SIG-M5 treated with dmso at 0.1 percent for 504 hours (cell line): ENCODE results near the gene NBAS.
"Not testable (repeated sequence)": the region's sequence is repeated elsewhere in the genome, so short reads cannot be mapped to it uniquely, and the experiment has no call there.

ENCODE experiments used
- DNase-seq: peaks from one replicate; lab custom pipeline; 2025; ENCODE audit not compliant: unreplicated experiment; lab: John Stamatoyannopoulos, UW

NBAS gene

GRCh38 chr2:15275346-15275745, 285.8 kb downstream of the NBAS start:
- DNase-seq = no peak

- no peak for DNase-seq
Measured at GRCh38 chr2:15273452-15273851, 287.7 kb downstream of the NBAS start.

- no peak for DNase-seq
Measured at GRCh38 chr2:15272942-15273341, 288.2 kb downstream of the NBAS start.

- no peak for DNase-seq
Measured at GRCh38 chr2:15271941-15272542, 289.1 kb downstream of the NBAS start.

- DNase-seq = no peak
Measured at GRCh38 chr2:15271276-15271675, 289.9 kb downstream of the NBAS start.

- DNase-seq = no peak
Measured at GRCh38 chr2:15269043-15269442, 292.1 kb downstream of the NBAS start.

GRCh38 chr2:15265889-15266288, 295.2 kb downstream of the NBAS start:
- DNase-seq = no peak

- no peak for DNase-seq
Measured at GRCh38 chr2:15263976-15264685, 297.0 kb downstream of the NBAS start.

- DNase-seq = no peak
Measured at GRCh38 chr2:15262792-15263191, 298.3 kb downstream of the NBAS start.

GRCh38 chr2:15260835-15261234, 300.3 kb downstream of the NBAS start:
- DNase-seq = no peak

GRCh38 chr2:15260196-15260595, 300.9 kb downstream of the NBAS start:
- no peak for DNase-seq

GRCh38 chr2:15259356-15259756, 301.8 kb downstream of the NBAS start:
- no peak for DNase-seq

GRCh38 chr2:15258385-15258784, 302.7 kb downstream of the NBAS start:
- DNase-seq = not testable (repeated sequence)

GRCh38 chr2:15253835-15254286, 307.3 kb downstream of the NBAS start:
- DNase-seq = no peak

GRCh38 chr2:15253247-15253646, 307.9 kb downstream of the NBAS start:
- DNase-seq = no peak

- DNase-seq = no peak
Measured at GRCh38 chr2:15251753-15252152, 309.4 kb downstream of the NBAS start.

- DNase-seq = not testable (repeated sequence)
Measured at GRCh38 chr2:15250946-15251345, 310.2 kb downstream of the NBAS start.

GRCh38 chr2:15246870-15247269, 314.3 kb downstream of the NBAS start:
- no peak for DNase-seq

- DNase-seq = no peak
Measured at GRCh38 chr2:15243762-15244161, 317.4 kb downstream of the NBAS start.

GRCh38 chr2:15242936-15243461, 318.1 kb downstream of the NBAS start:
- DNase-seq = no peak

- no peak for DNase-seq
Measured at GRCh38 chr2:15241929-15242328, 319.2 kb downstream of the NBAS start.

- no peak for DNase-seq
Measured at GRCh38 chr2:15241201-15241600, 319.9 kb downstream of the NBAS start.
